Measurements from ENCODE around the gene PCOLCE2.
A peak's percentile ranks its signal among the peaks of the same experiment; 100 is the strongest.

The PCOLCE2 gene

GRCh38 chr3:142808103-142808917 is 80.6 kb downstream of the PCOLCE2 start:
- no peak for DNase-seq

GRCh38 chr3:142802891-142803290 is 86.0 kb downstream of the PCOLCE2 start:
- no peak for DNase-seq

- no peak for DNase-seq
These were observed 87.1 kb downstream of the PCOLCE2 start for GRCh38 chr3:142801746-142802145.

DNA sequence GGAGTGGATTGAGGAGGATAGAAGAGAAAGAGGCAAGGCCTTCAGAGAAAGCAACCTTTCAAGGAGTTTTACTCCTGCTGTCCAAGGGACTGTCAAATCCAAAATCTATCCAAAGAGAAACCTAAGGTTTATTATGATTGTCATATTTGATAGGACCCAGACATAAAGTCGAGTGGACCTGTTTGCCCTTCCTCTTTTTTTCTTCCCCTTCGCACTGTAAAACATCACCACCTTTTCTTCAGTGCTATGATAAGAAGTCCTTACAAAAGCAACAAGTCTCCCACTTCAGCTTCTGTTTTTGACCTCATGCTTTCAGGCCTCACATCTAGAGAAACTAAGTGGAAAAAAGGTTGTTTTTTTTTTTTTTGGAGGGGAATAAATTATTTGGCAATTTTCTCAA is 92.1 kb downstream of the PCOLCE2 start:
- peak in 1 of 2 experiments; percentile 5 for DNase-seq

DNA sequence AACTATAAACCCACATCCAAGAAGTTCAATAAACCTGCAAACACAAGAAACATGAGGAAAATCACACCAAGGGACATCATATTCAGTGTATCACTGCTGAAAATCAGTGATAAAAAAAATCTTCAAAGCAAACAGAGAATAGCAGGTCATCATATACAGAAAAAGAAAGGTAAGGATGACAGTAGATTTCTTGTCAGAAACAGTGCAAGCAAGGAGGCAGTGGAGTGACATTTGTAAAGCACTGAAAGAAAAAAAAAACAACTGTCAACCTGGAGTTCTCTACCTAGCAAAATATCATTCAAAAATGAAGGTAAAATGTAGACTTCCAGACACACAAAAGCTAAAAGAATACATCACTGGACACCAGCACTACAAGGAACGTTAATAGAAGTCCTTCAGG is 93.6 kb downstream of the PCOLCE2 start:
- DNase-seq, result no peak

GRCh38 chr3:142794508-142794907 is 94.4 kb downstream of the PCOLCE2 start:
- DNase-seq, result no peak

- DNase-seq, result peak; percentile 63 to 74
These were observed 101.2 kb downstream of the PCOLCE2 start for GRCh38 chr3:142787719-142788118.

DNA sequence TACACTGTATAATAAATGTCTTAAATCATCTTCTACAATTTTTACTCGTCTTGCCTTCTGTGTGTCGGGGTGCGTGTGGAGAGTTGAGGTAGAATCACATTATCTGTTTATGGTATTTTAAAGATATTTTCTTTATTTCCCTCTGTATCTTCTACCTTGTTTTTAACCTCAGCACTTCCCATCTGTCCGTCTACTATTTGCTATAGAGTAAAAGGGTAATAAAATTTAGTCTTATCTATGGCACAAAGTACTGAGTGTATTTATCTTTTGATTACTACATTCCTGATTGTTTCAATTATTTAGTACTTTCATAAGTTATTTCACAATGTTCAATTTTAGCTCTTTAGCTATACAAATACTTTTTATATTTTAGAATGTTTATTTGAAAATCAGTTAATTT is 102.9 kb downstream of the PCOLCE2 start:
- no peak for DNase-seq

- DNase-seq, result no peak
These were observed 104.7 kb downstream of the PCOLCE2 start for GRCh38 chr3:142784228-142784627.

DNA sequence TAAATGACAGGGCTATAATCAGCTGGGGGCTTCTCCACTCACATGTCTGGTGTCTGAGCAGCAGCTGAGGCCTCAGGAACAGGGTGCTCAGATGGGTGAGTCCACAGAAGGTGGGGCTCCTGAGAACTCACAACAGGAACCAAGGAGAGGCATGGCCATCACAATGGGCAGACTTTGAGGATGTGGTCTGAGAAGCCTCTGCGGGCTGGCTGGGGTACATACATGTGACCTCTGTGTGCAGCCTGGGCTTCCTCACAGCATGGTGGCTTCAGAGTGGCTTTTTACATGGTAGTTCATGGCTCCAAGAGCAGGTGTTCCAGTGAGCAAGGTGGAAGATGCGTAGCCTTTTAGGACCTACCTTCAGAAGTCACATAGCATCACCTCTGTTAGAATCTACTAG is 106.3 kb downstream of the PCOLCE2 start:
- DNase-seq, result no peak

DNA sequence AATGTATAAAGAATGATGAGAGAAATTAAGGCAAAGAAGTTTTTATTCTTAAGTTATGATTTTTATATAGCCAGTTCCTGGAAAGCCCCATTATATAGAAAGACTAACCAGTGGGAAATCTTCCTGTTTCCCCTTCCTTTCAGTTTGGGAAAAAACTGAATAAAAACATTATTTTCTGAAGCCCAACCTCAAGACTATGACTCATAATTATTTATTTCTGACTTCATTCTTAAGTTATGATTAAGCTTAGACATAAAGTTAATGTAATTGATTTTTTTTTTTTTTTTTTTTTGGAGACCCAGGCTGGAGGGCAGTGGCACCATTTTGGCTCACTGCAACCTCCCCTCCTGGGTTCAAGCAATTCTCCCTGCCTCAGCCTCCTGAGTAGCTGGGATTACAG is 109.3 kb downstream of the PCOLCE2 start:
- no peak for DNase-seq

DNA sequence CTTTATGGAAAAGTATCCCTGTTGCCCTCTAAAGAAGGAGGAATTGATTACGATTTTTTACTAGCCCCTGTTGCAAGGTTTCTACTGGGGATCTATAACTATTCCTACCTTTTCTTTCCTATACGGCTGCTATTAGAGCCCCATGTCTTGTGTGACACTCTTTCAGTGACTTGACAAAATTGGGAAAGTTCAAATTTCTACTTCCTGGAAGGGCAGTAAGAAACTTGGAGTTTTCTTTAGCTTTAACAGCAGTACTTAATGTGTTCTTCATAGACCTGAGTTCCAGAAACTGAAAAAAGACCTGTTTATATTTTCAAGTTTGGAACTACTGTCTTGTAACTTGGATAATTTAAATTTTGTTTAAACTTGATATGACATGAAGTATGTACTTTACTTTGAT is 110.3 kb downstream of the PCOLCE2 start:
- DNase-seq, result no peak

DNA sequence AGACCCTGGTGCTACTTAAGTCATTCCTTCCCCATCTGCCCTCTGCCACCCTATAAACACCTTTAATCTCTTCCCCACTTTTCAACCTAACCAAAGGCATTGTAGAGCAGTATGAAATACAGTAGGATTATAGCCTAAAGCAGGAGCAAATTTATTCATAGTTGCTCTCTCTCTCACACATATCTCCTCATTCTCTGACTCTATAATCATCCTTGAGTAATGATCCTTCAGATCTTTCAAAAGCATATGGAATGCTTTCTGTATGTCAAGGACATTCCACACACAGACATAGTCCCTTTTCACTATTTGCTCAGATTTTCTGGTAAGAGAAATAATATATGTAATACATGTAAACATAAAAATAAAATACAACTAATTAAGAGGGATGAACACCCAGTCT is 111.0 kb downstream of the PCOLCE2 start:
- DNase-seq, result no peak

- no peak for DNase-seq
These were observed 120.5 kb downstream of the PCOLCE2 start for GRCh38 chr3:142768338-142768737.

All from AML-193 (cell line).